Occipital lobe (tissue), 2 donors: ENCODE data around the gene TMEM131. TPM values are rescaled to one million over a fixed set of nuclear protein-coding genes. Genes with fewer than 3 reads are reported as not detected.

Experiments
- DNase-seq: peaks from one replicate; lab custom pipeline; 2025; lab: John Stamatoyannopoulos, UW
- total RNA-seq: library from RNA; depleted of rRNA; stranded (reverse); fragments of >200 nt; gene quantifications from one replicate; pipeline ENCODE4 v1.2.3, GENCODE V29; 2014

The TMEM131 gene
- total RNA-seq, 1 donor from 2014 or later = 42.9 TPM

DNA sequence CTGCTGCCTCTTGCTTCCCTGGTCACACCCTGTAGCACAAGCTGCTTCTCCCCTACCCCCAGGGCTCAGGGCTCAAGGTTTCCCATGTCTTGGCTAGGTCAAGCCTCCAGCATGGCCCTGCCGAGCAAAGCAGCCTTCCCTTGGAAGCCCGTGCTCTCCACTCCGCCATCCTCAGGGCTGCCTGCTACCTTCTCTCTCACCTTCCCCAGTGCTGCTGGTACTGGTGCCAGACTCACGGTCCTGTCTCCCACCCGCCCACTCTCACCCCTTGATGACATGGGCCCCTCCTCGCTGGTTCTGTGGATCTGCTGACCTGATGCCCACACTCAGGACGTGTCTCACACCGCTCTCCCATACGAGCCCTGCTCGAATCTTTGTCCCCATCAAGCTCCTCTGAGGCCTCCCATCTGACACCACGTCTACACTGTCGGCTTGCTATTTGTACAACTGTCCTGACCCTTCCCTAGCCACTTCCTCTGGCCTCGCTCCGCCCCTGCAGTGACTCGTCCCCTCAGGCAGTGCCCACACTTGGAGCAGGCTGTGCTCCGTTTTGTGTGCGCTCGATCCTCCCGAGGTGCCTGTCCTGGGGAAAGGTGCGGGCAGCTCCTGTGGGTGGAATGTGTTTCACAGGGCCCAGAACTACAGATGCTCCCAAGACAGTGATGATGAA lies 232.4 kb downstream of the TMEM131 start:
- no peak for DNase-seq

- no peak for DNase-seq
These were observed 234.6 kb downstream of the TMEM131 start for GRCh38 chr2:97761192-97761591.

DNA sequence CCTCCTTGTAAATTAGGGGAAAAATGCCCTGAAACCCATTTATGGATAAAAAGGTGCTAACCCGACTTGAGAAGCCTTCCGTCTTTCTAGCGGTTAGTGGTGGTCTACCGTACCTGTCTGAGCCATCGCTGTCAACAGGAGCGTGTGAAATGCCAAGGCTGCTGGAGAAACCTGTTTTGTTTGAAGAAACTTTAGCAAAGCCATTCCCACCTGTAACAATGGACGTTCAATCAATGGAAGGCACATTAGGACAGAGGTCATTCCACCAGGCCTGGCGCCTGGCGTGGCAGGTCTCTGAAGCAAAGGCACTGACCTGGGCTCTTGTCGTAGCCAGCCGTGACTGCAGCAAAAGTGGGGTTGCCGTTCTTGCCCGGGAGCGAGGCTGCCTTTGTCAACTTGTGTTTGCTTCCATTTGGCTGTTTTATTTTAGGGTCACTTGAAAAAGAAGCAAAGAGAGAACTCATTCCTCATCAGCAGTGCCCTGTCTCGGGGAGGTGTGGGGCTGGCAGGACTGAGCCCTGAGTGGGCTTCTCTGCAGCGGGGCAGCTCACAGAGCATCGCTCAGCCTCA lies 235.2 kb downstream of the TMEM131 start:
- DNase-seq = no peak

- no peak for DNase-seq
These were observed 235.9 kb downstream of the TMEM131 start for GRCh38 chr2:97759727-97760407.

GRCh38 chr2:97758131-97758705 lies 237.5 kb downstream of the TMEM131 start:
- no peak for DNase-seq

GRCh38 chr2:97757062-97757461 lies 238.7 kb downstream of the TMEM131 start:
- no peak for DNase-seq

- DNase-seq = no peak
These were observed 240.3 kb downstream of the TMEM131 start for GRCh38 chr2:97755491-97755890.

DNA sequence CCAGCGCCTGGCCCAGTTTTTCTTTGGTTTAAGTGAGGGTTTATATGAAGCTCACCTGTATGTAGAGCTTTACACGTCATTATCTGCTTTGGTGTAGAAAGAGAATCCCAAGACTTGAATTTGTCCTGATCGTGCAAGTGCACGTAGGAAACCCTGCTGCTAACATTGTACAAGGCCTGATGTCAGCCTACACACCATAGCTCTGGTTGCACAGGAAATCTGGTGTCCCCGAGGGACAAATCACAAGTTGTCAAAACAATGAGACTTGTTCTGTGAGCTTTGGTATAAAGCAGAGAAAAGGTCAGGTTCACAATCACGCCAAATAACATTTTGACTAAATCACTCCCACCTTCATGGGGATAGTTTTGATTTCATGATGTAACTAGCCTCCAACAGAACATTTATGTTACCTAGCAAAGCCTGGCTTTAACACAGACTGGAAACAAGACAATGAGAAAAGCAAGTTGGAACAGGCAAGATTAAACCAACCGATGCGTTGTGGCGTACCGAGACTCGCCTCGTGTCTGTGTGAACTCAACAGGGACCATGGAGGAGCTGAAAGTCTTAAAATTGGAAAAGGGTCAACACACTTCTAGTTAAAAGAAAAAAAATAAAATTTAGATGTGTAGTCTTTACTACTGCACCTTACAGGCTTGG lies 240.9 kb downstream of the TMEM131 start:
- DNase-seq = no peak

- no peak for DNase-seq
These were observed 243.1 kb downstream of the TMEM131 start for GRCh38 chr2:97752342-97753334.

GRCh38 chr2:97751752-97752151 lies 244.0 kb downstream of the TMEM131 start:
- no peak for DNase-seq

DNA sequence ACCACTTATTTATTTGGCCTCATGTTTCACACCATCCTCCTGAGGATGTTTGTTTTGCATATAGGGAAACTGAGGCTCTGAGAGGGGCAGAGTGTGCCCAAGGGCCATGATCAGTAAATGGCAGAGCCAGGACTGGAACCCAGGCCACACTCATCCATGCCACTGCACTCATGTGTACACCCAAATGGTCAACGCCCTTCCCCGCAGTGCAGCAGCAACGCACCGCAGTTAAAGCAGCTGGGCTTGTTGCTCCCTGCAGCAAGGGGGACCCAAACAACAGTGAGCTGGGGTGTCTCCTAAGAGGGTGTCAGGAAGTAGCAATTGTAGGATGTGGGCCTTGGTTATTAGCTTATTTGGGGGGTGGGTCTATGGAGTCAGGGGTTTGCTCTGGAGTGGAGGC lies 245.7 kb downstream of the TMEM131 start:
- DNase-seq = no peak

GRCh38 chr2:97749581-97749980 lies 246.2 kb downstream of the TMEM131 start:
- no peak for DNase-seq

DNA sequence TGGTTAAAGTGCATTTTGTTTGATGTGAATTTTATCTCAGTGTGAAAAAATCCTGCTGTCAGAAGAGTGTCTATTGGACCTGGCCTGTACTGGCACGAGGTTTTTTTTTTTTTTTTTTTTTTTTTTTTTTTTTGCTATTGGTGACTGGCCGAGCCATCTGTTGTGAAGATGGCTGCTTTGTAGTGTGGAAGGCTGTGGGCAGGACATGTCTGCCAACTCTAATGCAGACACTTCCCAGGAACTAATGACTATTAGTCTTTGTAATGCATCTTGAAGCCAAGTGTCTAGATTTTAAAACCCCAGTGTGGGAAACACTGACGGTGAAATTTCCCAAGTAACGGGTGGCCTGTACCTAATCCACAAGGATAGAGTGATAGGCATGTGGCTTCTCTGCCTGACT lies 248.0 kb downstream of the TMEM131 start:
- no peak for DNase-seq

GRCh38 chr2:97747285-97747684 lies 248.5 kb downstream of the TMEM131 start:
- DNase-seq = no peak

- DNase-seq = no peak
These were observed 250.1 kb downstream of the TMEM131 start for GRCh38 chr2:97745474-97746174.

GRCh38 chr2:97743913-97744312 lies 251.8 kb downstream of the TMEM131 start:
- DNase-seq = no peak

DNA sequence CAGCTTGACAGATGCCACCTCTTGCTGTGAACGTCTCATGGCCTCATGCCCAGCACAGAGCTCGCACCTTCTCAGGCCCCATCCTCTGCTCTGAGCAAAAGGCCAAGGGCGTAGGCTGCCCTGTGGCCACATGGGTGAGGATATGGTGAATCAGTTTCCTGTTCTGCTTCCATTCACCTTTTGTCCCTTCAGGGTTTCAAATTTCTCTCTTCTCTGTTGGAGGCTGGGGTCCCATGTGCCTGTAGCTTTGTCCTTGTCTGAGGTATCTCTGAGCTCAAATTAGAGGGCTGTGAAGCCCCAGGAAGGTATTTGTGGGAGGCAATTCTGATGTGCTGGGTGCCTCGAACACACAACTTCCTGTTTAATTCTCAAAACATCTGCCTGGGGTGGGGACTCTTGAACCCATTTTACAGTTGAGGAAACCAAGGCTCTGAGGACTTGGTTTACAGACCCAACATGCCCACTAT lies 253.3 kb downstream of the TMEM131 start:
- no peak for DNase-seq

- DNase-seq = no peak
These were observed 254.1 kb downstream of the TMEM131 start for GRCh38 chr2:97741686-97742085.

DNA sequence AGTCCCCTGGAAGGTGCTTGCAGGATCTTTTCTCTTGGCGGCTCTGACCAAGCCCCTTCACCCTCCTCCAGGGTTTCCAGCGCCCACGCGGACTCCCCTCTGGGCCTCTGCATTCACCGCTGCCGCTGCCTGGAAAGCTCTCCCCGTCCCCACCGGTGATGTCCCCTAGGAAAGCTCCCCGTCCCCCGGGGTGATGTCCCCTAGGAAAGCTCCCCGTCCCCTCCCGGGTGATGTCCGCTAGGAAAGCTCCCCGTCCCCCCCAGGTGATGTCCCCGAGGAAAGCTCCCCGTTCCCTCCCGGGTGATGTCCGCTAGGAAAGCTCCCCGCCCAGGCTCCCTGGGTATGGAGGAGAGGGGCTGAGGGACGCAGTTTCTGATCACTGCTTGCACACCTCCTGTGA lies 254.5 kb downstream of the TMEM131 start:
- no peak for DNase-seq

DNA sequence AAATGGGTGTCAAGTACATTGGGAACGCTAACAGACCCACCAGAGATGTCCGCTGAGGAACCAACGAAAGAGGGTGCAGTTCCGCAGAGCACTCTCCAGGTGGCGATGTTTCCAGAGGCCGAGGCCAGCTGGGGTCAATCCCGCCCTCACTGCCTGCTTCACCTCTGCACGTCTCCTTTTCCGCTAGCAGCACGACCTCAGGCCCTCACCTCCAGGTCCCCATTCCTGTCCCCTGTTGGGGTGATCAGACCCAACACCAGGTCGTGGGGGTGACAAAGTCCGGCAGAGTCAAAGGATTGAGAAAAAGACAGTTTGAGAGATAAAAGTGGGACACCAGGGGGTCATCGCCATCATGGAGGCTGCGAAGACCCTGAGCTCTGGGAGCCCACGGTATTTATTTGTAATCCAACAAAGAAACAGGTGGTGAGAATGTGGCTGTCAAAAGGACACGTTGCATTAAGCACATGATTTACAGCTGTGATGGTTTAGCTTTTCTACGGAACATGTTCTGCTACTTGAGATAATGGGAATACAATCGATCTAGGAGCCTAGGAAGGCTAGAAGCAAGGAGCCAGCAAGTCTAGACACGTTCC lies 255.1 kb downstream of the TMEM131 start:
- no peak for DNase-seq
